Effector CD4-positive, alpha-beta T cell (primary cell): Measurements from ENCODE around the gene RMC1.
"Not testable (repeated sequence)": the region's sequence is repeated elsewhere in the genome, so short reads cannot be mapped to it uniquely, and the experiment has no call there.

Experiments
- DNase-seq: peaks from one replicate; pipeline ENCODE4 v3.0.0-alpha.2; 2020
- total RNA-seq: gene quantifications from one replicate; lab custom pipeline; 2026; lab: John Stamatoyannopoulos, UW

RMC1 gene
- 75.2 reads per million, percentile 77 among the genes with 10 or more reads in this experiment for total RNA-seq

- DNase-seq: peak; percentile 97
These were observed at the start of gene RMC1 for GRCh38 chr18:23503038-23503962. Gene RMC1 (plus strand): TSS chr18:23503511. CDS start chr18:23503619, 108 bp downstream.

- DNase-seq: no peak
These were observed 49.6 kb upstream of the RMC1 start for GRCh38 chr18:23453680-23454058.

DNA sequence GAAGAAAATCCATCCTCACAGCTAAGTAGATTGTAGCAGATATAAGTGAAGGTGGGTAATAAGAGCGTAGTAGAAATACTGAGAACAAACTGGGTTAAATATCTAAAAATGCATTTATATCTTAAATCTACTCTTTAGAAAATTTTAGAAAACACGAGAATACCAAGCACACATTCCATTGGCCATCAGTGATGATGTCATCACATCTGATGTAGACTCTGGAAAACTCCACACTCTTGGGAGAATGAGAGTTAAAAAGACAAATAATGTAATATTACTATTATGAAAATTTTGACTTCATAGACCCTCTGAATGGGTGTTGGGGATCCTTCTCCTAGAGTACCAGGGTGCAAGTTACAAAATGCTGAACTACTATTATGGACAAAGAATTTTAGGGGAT is 46.5 kb upstream of the RMC1 start:
- no peak for DNase-seq

GRCh38 chr18:23458830-23459529 is 44.3 kb upstream of the RMC1 start:
- no peak for DNase-seq

DNA sequence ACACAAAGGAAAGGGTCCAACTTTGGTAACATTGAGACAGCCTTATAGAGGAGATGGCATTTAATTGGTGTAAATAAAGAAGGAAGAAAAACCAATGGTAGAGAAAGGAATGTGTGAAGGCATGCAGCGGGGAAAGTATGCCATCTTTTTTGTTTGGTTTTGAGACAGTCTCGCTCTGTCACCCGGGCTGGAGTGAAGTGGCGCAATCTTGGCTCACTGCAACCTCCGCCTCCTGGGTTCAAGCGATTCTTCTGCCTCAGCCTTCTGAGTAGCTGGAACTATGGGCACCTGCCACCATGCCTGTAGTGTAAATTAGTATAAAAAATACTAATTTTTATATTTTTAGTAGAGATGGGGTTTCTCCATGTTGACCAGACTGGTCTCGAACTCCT is 43.8 kb upstream of the RMC1 start:
- DNase-seq: no peak

DNA sequence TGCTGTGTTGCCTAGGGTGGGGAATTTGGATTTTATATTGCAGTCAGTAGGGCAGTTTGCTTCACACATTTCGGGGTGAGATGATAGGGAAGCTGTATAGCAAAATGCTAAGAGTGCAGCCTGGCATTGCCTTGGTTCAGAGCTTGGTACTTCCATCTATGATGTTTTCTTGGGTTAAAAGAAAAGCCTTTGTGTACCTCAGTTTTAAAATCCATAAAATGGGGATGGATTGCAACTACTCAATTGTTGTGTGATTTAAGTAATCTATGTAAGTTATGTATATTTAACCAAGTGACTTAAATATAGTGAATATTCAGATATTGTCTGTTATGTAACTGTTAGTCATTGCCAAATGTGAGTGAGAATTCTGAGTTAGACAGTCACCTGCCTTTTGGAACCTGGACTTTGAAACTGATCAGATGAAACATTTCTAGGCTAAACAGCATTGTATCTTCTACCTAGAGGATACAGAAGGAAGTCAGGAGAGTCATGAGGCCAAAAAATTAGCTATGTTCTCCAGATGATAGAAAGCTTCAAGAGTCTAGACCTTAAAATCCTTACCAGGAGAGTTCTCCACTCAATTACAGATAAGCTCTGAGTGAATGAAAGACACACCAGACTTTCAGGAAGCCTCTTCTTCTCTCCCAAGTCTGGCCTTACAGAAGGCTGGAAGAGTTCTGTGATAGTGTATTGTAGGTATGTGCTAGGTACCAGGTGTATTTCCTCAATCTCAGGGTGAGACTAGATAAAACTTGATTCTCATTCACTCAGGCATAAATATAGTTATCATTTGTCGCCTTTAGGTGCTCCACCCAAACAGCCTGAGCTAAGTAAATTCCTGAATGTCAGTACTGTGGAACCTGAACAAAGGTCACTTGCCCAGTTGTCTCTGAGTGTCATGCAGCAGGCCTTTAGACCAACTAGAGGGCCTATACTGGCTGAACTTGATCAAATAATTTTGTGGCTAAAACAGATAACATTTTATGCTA is 42.7 kb upstream of the RMC1 start:
- DNase-seq: no peak

DNA sequence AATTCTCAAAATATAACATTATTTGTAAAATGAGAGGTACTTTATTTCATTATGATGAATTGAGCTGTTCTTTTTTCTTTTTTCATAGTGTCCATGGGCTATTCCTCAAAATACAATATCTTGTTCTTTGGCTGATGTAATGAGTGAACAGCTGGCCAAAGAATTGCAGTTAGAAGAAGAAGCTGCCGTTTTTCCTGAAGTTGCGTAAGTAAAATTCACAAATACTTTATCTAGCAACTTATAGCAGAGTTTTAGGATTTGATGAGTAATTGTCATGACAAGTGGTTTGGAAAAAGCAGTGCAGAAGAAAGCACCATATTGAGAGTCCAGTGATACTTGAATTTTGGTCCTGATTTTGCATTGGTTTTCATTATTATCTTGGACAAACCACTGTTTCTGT is 40.4 kb upstream of the RMC1 start:
- DNase-seq: no peak

DNA sequence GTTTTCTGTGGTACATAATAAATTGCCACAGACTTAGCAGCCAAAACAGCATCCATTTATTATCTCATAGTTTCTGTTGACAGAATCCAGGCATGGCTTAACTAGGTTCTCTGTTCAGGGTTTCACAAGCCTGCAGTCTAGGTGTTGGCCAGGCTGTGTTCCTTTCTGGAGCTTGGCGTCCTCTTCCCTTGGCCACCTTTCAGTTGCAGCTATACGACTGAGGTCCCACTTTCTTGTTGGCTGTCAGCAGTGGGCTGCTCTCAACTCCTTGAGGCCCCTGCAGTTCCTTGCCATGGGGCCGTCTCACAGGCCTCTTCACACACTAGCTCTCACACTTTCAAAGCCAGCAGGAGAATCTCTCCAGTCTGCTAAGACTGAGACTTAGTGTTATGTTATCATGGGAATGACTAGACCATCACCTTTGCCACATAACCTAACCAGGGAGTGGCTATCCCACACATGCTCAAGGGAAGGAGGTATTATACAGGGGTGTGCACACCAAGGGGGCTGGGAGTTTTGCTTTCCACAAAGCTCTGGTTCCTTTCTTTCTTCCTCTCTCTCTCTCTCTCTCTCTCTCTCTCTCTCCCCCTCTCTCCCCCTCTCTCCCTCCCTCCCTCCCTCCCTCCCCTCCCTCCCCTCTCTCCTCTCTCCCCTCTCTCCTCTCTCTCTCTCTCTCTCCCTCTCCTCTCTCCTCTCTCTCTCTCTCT is 34.4 kb upstream of the RMC1 start:
- no peak for DNase-seq

- DNase-seq: no peak
These were observed 32.5 kb upstream of the RMC1 start for GRCh38 chr18:23470620-23471387.

GRCh38 chr18:23471486-23471885 is 31.8 kb upstream of the RMC1 start:
- DNase-seq: no peak

DNA sequence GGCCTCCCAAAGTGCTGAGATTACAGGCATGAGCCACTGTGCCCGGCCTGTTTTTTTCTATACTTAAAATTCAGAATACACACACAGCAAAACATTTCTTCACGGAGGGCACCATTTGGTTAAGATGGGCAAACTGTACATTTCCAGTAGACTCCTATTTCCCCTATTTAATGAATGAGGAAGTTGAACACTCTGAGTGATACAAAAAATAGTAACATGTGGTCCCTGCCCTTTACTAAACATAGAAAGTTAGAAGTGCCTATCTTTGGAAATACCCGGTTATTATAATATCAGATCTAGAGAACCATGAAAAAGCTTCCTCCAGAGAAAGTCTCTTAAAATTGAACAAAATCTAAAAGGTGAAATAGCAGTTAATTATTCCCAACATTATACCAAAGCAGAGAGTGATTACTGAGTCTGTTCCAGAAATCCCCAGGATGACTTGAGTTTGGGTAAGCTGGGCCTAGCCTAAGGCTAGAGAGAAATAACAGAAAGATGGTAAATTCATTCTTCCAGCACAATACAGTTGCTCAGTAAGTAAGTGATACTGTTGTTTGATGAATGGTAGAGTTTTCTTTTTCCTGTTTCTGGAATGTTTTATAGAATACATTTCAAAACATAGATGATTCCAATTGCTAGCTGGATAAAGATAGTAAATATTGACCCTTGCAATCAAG is 23.3 kb upstream of the RMC1 start:
- DNase-seq: no peak

DNA sequence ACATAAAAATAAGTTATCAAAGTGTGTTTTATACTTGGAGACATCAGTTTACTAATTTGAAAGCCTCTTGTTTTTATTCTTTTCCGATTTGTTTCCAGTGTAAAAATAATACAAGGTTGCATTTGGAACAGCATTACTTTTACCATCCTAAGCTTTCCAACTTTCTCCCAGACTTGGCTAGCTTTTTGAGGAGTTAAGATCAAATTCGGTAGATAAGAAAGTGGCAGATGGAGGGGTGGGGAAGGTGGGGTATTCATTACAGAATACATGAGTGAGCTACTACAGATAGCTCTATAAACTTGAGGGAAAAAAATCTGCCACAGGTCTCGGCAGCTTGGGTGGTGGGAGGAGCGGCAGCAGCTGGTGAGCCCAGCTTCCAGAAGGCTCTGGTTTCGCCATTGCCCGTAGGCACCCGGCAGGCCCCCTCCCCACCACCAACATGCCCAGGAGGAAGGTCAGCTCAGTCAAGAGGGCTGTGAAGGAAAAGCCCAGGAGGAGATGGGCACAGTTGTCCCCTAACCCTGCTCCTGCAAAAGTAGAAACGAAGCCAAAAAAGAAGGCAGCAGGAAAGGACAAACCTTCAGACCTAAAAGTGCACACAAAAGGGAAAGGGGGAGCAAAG is 18.6 kb upstream of the RMC1 start:
- no peak for DNase-seq

DNA sequence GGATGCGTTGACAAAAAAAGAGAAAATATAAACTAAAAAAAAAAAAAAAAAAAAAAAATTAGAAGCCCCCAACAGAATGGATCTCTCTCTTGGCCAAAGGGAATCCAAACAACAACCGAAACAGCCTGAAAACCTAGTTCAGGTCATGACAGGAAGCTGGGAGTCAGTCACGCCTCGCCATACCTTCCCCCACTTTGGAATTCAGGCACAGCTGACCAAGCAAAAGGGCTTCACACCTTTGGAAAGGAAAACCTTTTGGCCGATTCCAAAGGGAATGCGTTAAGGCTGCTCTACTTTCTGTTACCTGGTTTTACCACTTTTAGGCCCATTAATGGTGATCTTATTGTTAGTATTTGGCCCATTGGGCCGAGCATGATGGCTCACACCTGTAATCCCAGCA is 17.9 kb upstream of the RMC1 start:
- no peak for DNase-seq

- DNase-seq: peak; percentile 12
These were observed 15.4 kb upstream of the RMC1 start for GRCh38 chr18:23487738-23488570.

- not testable (repeated sequence) for DNase-seq
These were observed 13.7 kb upstream of the RMC1 start for GRCh38 chr18:23489586-23489985.

GRCh38 chr18:23493654-23494053 is 9.7 kb upstream of the RMC1 start:
- DNase-seq: no peak

DNA sequence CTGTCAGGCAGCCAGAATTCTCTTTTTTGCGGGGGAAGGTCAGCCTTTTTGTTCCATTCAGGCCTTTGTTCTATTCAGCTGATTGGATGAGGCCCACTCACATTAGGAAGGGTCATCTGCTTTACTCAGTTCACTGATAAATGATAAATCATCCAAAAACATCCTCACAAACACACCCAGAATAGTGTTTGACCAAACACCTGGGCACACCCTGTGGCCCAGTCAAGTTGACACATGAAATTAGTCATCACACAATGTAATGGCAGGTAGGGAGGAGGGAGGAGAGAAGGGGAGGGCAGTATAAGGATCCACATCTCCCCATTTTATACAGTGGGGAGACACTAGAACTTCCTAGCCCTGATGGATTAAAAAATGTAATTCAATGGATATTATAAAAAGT is 8.3 kb upstream of the RMC1 start:
- no peak for DNase-seq

DNA sequence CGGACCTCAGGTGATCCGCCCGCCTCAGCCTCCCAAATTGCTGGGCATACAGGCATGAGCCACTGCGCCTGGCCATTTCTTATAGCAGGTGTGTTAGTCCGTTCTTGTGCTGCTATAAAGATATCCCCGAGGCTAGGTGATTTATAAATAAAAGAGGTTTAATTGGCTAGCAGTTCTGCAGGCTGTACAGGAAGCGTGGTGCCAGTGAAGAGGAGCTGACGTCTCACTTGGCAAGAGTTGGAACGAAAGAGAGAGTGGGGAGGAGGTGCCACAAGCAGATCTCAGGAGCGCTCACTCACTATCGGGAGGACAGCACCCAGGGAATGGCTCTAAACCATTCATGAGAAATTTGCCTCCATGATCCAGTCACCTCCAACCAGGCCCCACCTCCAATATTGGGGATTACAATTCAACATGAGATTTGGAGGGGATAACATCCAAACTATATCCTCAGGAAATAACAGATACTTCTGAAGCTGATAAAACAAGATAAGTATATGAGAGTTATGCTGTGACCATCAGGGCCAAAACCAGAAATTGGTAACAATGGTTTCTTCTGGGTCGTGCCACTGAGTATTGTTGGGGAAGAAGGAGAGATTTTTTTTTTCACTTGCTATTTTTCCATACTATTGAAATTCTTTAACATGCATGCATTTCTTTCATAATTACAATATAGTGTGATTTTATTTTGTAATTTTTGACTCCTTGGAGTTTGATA is 7.4 kb upstream of the RMC1 start:
- DNase-seq: no peak

DNA sequence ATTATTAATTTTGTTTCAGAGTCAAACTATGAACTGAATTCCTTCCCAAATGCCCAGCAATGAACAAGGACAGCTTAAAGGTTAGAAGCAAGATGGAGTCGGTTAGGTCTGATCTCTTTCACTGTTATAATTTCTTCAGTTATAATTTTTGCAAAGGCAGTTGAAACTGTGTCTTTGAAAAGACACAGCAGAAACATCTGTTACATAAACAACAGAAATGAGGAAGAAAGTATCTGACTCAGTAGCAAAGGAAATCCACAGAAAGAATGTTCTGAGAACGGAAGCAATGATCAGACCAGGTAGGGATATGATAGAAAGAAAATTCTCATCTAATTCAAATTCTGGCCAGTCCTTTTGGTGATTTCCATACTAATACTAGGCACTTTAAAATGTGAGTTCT is 5.2 kb upstream of the RMC1 start:
- no peak for DNase-seq
